NCI-H82 treated with DMSO at 0.1 percent for 48 hours (cell line): Measurements from ENCODE around the gene MRPL28.
"Not testable (repeated sequence)": the region's sequence is repeated elsewhere in the genome, so short reads cannot be mapped to it uniquely, and the experiment has no call there.

ENCODE experiments used
- DNase-seq: peaks from one replicate; lab custom pipeline; 2025; ENCODE audit not compliant: unreplicated experiment; lab: John Stamatoyannopoulos, UW

MRPL28 gene

GRCh38 chr16:360698-361336 lies 9.5 kb downstream of the MRPL28 start:
- peak; percentile 67 for DNase-seq

GRCh38 chr16:359871-360697 lies 10.3 kb downstream of the MRPL28 start:
- peak; percentile 97 for DNase-seq

GRCh38 chr16:359067-359763 lies 11.1 kb downstream of the MRPL28 start:
- DNase-seq: no peak

- no peak for DNase-seq
Observed at GRCh38 chr16:356741-357140, 13.6 kb downstream of the MRPL28 start.

- DNase-seq: no peak
Observed at GRCh38 chr16:354971-355461, 15.3 kb downstream of the MRPL28 start.

GRCh38 chr16:354291-354881 lies 16.0 kb downstream of the MRPL28 start:
- DNase-seq: no peak

GRCh38 chr16:353404-354290 lies 16.7 kb downstream of the MRPL28 start:
- DNase-seq: no peak

GRCh38 chr16:352547-353403 lies 17.6 kb downstream of the MRPL28 start, which contains the start of gene AXIN1:
Gene AXIN1 (minus strand): TSS chr16:352723. CDS start chr16:347025, 5,698 bp downstream.
- peak; percentile 96 for DNase-seq

- DNase-seq: no peak
Observed at GRCh38 chr16:351804-352520, 18.4 kb downstream of the MRPL28 start.

- no peak for DNase-seq
Observed at GRCh38 chr16:350203-350602, 20.1 kb downstream of the MRPL28 start.

- no peak for DNase-seq
Observed at GRCh38 chr16:349211-349610, 21.1 kb downstream of the MRPL28 start.

GRCh38 chr16:348495-348894 lies 21.8 kb downstream of the MRPL28 start:
- not testable (repeated sequence) for DNase-seq

GRCh38 chr16:347203-347602 lies 23.1 kb downstream of the MRPL28 start:
- no peak for DNase-seq

- no peak for DNase-seq
Observed at GRCh38 chr16:346587-346986, 23.8 kb downstream of the MRPL28 start.

- DNase-seq: no peak
Observed at GRCh38 chr16:345772-346171, 24.6 kb downstream of the MRPL28 start.

GRCh38 chr16:342455-343213 lies 27.7 kb downstream of the MRPL28 start:
- DNase-seq: no peak

- not testable (repeated sequence) for DNase-seq
Observed at GRCh38 chr16:341974-342336, 28.4 kb downstream of the MRPL28 start.
